ENCODE measurements around the gene RGS12. TPM values are rescaled to one million over a fixed set of nuclear protein-coding genes. Genes with fewer than 3 reads are reported as not detected.
"Not testable (repeated sequence)": the region's sequence is repeated elsewhere in the genome, so short reads cannot be mapped to it uniquely, and the experiment has no call there.

The RGS12 gene
- total RNA-seq, 1 donor from 2014 or later, result 81.9 TPM

DNA sequence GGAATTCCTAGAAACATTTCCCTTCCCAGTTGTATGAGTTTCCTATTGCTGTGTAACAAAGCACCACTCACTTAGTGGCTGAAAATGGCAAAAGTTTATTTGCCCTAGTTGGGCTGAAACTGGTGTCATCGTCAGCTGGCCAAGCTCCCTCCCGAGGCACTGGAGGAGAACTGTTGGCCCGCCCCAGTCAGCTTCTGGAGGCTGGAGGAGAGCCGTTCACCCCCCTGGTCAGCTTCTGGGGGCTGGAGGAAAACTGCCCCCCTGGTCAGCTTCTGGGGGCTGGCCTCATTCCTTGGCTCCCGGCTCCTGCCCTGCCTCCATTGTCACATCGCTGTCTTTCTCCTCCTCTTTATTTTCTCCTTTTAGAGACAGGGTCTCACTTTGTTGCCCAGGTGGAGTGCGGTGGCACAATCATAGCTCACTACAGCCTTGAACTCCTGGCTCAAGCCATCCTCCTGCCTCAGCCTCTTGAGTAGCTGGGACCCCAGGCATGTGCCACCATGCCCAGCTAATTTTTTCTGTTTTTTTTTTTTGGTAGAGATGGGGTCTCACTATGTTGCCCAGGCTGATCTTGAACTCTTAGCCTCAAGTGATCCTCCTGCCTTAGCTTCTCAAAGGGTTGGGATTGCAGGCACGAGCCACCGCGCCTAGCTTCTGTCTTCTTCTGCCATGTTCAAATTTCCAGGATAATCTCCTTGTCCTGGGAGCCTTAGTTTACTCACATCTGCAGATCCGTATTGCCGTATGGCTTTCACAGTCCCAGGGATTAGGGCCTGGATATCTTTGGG is 3.2 kb downstream of the RGS12 start:
- TF ChIP-seq, protein P1, sequence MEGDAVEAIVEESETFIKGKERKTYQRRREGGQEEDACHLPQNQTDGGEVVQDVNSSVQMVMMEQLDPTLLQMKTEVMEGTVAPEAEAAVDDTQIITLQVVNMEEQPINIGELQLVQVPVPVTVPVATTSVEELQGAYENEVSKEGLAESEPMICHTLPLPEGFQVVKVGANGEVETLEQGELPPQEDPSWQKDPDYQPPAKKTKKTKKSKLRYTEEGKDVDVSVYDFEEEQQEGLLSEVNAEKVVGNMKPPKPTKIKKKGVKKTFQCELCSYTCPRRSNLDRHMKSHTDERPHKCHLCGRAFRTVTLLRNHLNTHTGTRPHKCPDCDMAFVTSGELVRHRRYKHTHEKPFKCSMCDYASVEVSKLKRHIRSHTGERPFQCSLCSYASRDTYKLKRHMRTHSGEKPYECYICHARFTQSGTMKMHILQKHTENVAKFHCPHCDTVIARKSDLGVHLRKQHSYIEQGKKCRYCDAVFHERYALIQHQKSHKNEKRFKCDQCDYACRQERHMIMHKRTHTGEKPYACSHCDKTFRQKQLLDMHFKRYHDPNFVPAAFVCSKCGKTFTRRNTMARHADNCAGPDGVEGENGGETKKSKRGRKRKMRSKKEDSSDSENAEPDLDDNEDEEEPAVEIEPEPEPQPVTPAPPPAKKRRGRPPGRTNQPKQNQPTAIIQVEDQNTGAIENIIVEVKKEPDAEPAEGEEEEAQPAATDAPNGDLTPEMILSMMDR (IDR thresholded peaks at IDR 0.05; ENCODE audit: unreplicated experiment), result no peak
- Mint-ChIP-seq H3K4me1 (peaks cover 33% of the 10 kb centered on the region), H3K36me3 (peaks cover 38% of the 10 kb centered on the region), H3K9me3 (peaks cover 16% of the 10 kb centered on the region), H3K4me3 (no peak overlapping the region), H3K27ac (no peak overlapping the region), H3K27me3 (ENCODE audit: low read depth) (peaks cover 4% of the 10 kb centered on the region)
- peak in 1 of 2 experiments; percentile 5 for DNase-seq (ENCODE audit: low spot score in 2 of 2, unreplicated experiment in 2 of 2)

DNA sequence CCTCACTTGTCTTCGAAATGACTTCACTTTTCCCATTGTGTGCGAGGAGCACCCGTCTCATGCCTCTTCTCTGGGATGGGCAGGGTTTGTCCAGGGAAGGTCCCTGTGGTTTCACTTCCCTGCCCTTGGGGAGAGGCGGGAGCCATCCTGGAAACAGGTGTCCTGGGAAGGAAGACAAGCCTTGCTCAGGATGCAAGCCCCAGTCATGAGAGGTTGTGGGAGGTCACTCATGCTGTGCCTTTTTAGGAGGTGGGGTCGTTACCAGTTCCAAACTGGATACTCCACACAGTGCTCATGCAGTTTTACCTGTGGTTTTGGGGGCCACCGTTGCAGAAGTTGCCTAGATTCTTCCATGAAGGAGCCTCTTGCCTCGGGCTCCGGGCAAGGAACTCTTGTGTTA is 3.8 kb downstream of the RGS12 start:
- TF ChIP-seq, protein P1 (IDR thresholded peaks at IDR 0.05; ENCODE audit: unreplicated experiment), result no peak
- Mint-ChIP-seq H3K4me1 (peaks cover 33% of the 10 kb centered on the region), H3K27me3 (ENCODE audit: low read depth) (peaks cover under 1% of the 10 kb centered on the region), H3K27ac (no peak overlapping the region), H3K36me3 (peaks cover 38% of the 10 kb centered on the region), H3K4me3 (no peak overlapping the region), H3K9me3 (peaks cover 16% of the 10 kb centered on the region)
- DNase-seq (ENCODE audit: low spot score in 2 of 2, unreplicated experiment in 2 of 2), result peak in 1 of 2 experiments; percentile 20

- H3K4me1 Mint-ChIP-seq, result peaks cover 34% of the 10 kb centered on the region
- no peak overlapping the region for H3K27ac Mint-ChIP-seq
- peak in 1 of 2 experiments; percentile 25 for DNase-seq (ENCODE audit: low spot score in 2 of 2, unreplicated experiment in 2 of 2)
- H3K9me3 Mint-ChIP-seq, result peaks cover 16% of the 10 kb centered on the region
- no peaks in the 10 kb centered on the region for H3K27me3 Mint-ChIP-seq (ENCODE audit: low read depth)
- TF ChIP-seq, protein P1 (IDR thresholded peaks at IDR 0.05; ENCODE audit: unreplicated experiment), result no peak
- H3K36me3 Mint-ChIP-seq, result peaks cover 38% of the 10 kb centered on the region
- no peak overlapping the region for H3K4me3 Mint-ChIP-seq
Observed at GRCh38 chr4:3297066-3297859, 4.4 kb downstream of the RGS12 start.

DNA sequence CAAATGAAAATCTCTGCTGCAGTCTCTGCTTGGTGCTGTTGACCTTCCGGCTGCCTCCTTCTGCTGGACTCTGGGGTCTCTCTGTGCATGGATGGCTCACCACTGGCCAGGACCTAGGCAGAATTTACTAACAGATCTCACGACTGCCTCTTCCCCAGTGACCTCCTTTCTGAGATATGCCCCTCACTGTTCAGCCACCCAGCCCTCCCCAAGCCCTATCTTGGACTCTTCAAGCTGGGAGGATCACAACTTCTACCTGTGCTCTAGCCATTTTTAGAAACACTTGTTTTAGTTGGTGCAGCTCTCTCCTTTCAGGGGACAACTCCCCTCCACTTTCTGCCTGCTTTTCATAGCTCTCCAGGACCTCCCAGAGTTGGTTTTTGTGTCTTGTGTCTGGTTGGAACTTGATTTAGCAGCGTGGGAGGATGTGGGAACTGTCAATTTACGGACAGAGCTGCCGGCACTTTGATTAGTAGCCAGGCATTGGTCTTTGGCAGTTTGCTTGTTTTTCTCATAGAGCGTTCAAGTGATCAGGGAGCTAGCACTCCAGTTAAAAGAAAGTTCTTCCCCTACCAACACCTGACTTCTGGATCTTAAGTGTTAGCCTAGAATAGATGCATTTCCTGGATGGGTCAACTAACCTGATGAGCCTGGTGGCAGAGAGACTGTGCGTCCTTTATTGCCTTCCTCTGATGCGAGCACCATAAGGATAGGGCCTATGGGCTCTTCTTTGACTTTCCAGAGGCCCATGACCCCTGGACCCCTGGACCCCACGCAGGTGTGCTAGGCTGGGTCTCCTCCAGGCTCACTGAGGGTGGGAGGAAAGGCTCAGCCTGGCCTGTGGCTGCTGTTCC is 6.5 kb downstream of the RGS12 start:
- H3K36me3 Mint-ChIP-seq, result peaks cover 34% of the 10 kb centered on the region
- TF ChIP-seq, protein P1 (IDR thresholded peaks at IDR 0.05; ENCODE audit: unreplicated experiment), result no peak
- H3K9me3 Mint-ChIP-seq, result peaks cover 16% of the 10 kb centered on the region
- H3K27me3 Mint-ChIP-seq (ENCODE audit: low read depth), result no peaks in the 10 kb centered on the region
- peaks cover 35% of the 10 kb centered on the region for H3K4me1 Mint-ChIP-seq
- DNase-seq (ENCODE audit: low spot score in 2 of 2, unreplicated experiment in 2 of 2), result no peak
- no peak overlapping the region for H3K4me3 Mint-ChIP-seq
- no peak overlapping the region for H3K27ac Mint-ChIP-seq

DNA sequence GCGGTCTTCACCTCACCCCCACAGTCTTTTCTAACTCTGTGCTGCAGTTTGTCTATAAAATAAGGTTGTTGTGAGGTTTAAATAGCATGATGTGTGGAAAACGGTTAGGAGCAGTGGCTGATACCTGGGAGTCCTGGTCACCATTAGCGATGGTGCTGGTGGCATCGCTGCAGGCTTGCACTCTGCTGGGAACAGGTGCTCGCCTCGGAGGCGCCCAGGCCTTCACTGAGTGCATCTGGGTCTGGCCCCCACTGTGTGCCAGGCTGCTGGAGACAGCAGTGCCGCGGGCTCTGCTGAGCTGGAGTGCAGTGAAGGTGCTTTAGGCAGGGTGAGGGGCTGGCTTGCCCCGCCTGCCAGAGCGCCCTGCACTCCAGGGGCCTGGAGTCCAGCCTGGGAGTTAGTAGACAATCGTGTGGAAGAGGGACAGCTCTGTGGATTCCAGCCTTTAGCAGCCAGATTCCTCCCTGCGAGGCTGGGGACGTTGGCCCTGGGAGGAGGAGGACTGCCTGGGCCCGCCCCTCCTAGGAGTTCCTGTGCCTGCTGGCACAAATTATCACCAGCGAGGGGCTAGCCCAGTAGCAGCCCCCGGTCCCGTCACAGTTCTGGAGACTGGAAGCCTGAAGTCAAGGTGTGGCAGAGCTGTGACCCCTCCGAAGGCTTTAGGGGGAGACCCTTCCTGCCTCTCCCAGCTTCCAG is 7.3 kb downstream of the RGS12 start:
- Mint-ChIP-seq H3K9me3 (peaks cover 16% of the 10 kb centered on the region), H3K27me3 (ENCODE audit: low read depth) (no peaks in the 10 kb centered on the region), H3K27ac (no peak overlapping the region), H3K36me3 (peaks cover 30% of the 10 kb centered on the region), H3K4me1 (peaks cover 39% of the 10 kb centered on the region), H3K4me3 (no peak overlapping the region)
- DNase-seq (ENCODE audit: low spot score in 2 of 2, unreplicated experiment in 2 of 2), result no peak
- TF ChIP-seq, protein P1 (IDR thresholded peaks at IDR 0.05; ENCODE audit: unreplicated experiment), result no peak

GRCh38 chr4:3300882-3301281 is 8.1 kb downstream of the RGS12 start:
- not testable (repeated sequence) for H3K4me3 Mint-ChIP-seq; H3K27me3 Mint-ChIP-seq (ENCODE audit: low read depth); H3K27ac Mint-ChIP-seq; DNase-seq (ENCODE audit: low spot score in 2 of 2, unreplicated experiment in 2 of 2)
- H3K4me1 Mint-ChIP-seq, result peaks cover 46% of the 10 kb centered on the region
- H3K36me3 Mint-ChIP-seq, result peaks cover 26% of the 10 kb centered on the region
- H3K9me3 Mint-ChIP-seq, result peaks cover 16% of the 10 kb centered on the region
